Measurements from ENCODE around the gene VENTX.

VENTX gene

GRCh38 chr10:133282846-133283390, 45.3 kb downstream of the VENTX start (continued):
- TF ChIP-seq SNAI2 (CRISPR knock-in tag; IDR thresholded peaks at IDR 0.05) (no peak), ZC3H10 (CRISPR knock-in tag; IDR thresholded peaks at IDR 0.05) (no peak), GLIS3 (CRISPR knock-in tag; IDR thresholded peaks at IDR 0.05) (no peak)

DNA sequence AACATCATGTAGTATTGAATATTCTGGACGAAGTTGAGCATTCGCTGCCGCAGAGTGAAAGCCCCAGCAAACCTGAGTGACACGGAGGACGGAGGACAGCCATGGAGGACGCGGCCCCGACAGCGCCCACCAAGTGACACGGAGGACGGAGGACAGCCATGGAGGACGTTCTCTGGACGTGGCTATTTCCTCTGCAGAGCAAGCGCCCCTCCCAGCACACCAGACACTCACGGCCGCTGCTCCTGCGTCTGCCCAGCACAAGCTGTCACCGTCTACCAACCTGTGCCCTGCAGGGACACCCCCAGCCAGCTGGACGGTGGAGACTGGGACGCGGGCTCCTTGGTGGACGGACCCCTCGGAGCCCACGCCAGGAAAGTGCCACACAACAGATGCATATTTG, 46.3 kb downstream of the VENTX start:
- no peak for ATAC-seq
- TF ChIP-seq ZC3H10 (CRISPR knock-in tag; IDR thresholded peaks at IDR 0.05) (no peak), SNAI2 (CRISPR knock-in tag; IDR thresholded peaks at IDR 0.05) (no peak), RARB (CRISPR knock-in tag; IDR thresholded peaks at IDR 0.05) (no peak), ZFP3 (CRISPR knock-in tag; IDR thresholded peaks at IDR 0.05) (no peak), ARNTL (CRISPR knock-in tag; IDR thresholded peaks at IDR 0.05; ENCODE audit: borderline replicate concordance, low read depth) (no peak), ESRRG (CRISPR knock-in tag; IDR thresholded peaks at IDR 0.05) (no peak), POU6F1 (CRISPR knock-in tag; IDR thresholded peaks at IDR 0.05; ENCODE audit: borderline replicate concordance, low read depth) (no peak)

- TF ChIP-seq RARB (CRISPR knock-in tag; IDR thresholded peaks at IDR 0.05) (no peak), BACH2 (CRISPR knock-in tag; IDR thresholded peaks at IDR 0.05; ENCODE audit: borderline replicate concordance) (no peak), POU6F1 (CRISPR knock-in tag; IDR thresholded peaks at IDR 0.05; ENCODE audit: borderline replicate concordance, low read depth) (no peak)
- no peak for ATAC-seq
Measured at GRCh38 chr10:133285217-133285616, 47.6 kb downstream of the VENTX start.

DNA sequence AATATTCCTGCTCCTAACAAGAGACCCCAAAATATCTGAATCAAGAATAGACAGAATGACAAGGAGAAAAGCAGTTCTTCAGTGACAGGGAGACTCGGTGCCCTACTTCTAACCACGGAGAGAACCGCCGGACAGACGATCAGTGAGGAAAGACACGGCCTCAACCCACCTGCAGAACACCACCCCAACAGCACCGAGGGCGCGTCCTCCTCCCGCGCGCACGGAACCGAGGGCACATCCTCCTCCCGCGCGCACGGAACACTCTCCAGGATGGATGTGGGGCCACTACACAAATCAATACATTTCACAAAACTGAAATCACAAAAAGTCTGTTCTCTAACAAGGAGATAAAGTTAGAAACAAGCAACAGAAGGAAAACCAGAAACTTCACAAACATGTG, 48.7 kb downstream of the VENTX start:
- no peak for TF ChIP-seq PATZ1 (CRISPR knock-in tag; IDR thresholded peaks at IDR 0.05; ENCODE audit: borderline replicate concordance)
- no peak for TF ChIP-seq ISL1 (CRISPR knock-in tag; IDR thresholded peaks at IDR 0.05)
- TF ChIP-seq TSHZ2 (CRISPR knock-in tag; IDR thresholded peaks at IDR 0.05): no peak
- no peak for TF ChIP-seq ZNF565 (CRISPR knock-in tag; conservative IDR thresholded peaks at IDR 0.05; ENCODE audit: low read depth)
- TF ChIP-seq GLIS3 (CRISPR knock-in tag; IDR thresholded peaks at IDR 0.05): no peak
- no peak for TF ChIP-seq CREB5 (CRISPR knock-in tag; IDR thresholded peaks at IDR 0.05; ENCODE audit: low read depth)
- TF ChIP-seq ESRRG (CRISPR knock-in tag; IDR thresholded peaks at IDR 0.05): no peak
- TF ChIP-seq ZFP3 (CRISPR knock-in tag; IDR thresholded peaks at IDR 0.05): no peak
- TF ChIP-seq ZNF70 (CRISPR knock-in tag; IDR thresholded peaks at IDR 0.05): no peak
- no peak for TF ChIP-seq RARB (CRISPR knock-in tag; IDR thresholded peaks at IDR 0.05)
- no peak for TF ChIP-seq PPARA (CRISPR knock-in tag; IDR thresholded peaks at IDR 0.05; ENCODE audit: borderline replicate concordance)
- TF ChIP-seq, protein P1, sequence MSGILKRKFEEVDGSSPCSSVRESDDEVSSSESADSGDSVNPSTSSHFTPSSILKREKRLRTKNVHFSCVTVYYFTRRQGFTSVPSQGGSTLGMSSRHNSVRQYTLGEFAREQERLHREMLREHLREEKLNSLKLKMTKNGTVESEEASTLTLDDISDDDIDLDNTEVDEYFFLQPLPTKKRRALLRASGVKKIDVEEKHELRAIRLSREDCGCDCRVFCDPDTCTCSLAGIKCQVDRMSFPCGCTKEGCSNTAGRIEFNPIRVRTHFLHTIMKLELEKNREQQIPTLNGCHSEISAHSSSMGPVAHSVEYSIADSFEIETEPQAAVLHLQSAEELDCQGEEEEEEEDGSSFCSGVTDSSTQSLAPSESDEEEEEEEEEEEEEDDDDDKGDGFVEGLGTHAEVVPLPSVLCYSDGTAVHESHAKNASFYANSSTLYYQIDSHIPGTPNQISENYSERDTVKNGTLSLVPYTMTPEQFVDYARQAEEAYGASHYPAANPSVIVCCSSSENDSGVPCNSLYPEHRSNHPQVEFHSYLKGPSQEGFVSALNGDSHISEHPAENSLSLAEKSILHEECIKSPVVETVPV (CRISPR knock-in tag; IDR thresholded peaks at IDR 0.05): no peak
- no peak for TF ChIP-seq SNAI2 (CRISPR knock-in tag; IDR thresholded peaks at IDR 0.05)
- no peak for TF ChIP-seq TOX (CRISPR knock-in tag; IDR thresholded peaks at IDR 0.05; ENCODE audit: borderline replicate concordance)
- no peak for TF ChIP-seq ARNTL (CRISPR knock-in tag; IDR thresholded peaks at IDR 0.05; ENCODE audit: borderline replicate concordance, low read depth)
- TF ChIP-seq ZC3H10 (CRISPR knock-in tag; IDR thresholded peaks at IDR 0.05): no peak
- TF ChIP-seq CSDC2 (CRISPR knock-in tag; IDR thresholded peaks at IDR 0.05): no peak
- no peak for ATAC-seq

Measured in SK-N-SH treated with all-trans-retinoic acid at 6 μM for 48 hours (cell line).